ENCODE results near the gene WASF2.
"Not testable (repeated sequence)": the region's sequence is repeated elsewhere in the genome, so short reads cannot be mapped to it uniquely, and the experiment has no call there.

Gene WASF2

DNA sequence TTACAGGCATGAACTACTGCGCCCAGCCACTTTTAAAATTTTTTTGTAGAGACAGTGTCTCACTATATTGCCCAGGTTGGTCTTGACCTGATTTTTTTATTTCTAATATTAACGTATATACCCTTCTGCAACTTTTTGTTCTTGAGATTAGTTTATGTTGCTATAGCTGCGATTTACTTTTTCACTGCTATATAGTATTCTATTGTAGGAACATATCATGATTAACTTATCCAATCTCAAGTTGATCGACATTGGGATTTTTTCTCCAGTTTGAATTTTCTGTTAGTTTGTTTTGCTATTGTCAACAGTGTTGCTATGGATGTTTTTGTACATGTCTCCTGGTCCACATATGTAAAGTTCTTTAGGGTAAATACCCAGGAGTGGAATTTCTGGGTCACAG lies 35.4 kb downstream of the WASF2 start:
- DNase-seq (ENCODE audit: low spot score) = no peak

- DNase-seq (ENCODE audit: low spot score) = no peak
These were observed 38.6 kb downstream of the WASF2 start for GRCh38 chr1:27451343-27451742.

GRCh38 chr1:27448982-27449381 lies 41.0 kb downstream of the WASF2 start:
- DNase-seq (ENCODE audit: low spot score) = no peak

- DNase-seq (ENCODE audit: low spot score) = no peak
These were observed 42.1 kb downstream of the WASF2 start for GRCh38 chr1:27447883-27448282.

DNA sequence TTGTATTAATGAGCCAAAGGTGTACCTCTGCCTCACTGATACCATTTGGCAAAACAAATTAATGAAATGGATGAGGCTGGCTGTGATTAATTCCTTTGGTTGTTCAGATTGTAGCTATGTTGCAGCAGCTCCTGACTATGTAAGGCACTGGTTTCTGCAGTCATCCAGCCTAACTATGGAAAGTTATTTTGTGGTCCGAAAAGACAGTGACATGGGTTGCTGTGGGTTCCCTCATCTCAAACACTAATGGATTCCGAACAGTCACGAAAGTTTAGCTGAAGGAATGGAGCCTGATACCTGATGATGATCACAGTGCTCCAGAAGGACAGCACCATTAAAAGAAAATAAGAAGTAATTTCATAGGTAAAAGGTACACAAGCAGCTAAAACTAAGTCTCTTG lies 42.6 kb downstream of the WASF2 start:
- no peak for DNase-seq (ENCODE audit: low spot score)

DNA sequence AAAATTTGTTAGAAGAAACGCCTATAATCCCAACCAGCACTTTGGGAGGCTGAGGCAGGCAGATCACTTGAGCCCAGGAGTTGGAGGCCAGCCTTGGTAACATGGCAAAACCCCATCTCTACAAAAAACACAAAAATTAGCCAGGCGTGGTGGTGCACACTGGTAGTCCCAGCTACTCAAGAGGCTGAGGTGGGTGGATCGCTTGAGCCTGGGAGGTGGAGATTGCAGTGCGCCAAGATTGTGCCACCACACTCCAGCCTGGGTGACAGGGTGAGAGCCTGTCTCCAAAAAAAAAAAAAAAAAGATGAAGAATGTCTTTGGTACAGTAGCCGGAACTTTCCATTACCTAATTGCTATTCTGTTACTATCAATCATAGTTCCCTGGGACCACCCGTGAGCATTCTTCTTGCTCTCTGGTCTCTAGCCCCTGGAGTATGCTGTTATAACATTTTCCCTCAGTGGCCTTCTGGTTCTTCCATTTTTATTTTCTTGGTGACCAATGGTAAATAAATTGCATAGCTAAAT lies 43.4 kb downstream of the WASF2 start:
- DNase-seq (ENCODE audit: low spot score) = no peak

DNA sequence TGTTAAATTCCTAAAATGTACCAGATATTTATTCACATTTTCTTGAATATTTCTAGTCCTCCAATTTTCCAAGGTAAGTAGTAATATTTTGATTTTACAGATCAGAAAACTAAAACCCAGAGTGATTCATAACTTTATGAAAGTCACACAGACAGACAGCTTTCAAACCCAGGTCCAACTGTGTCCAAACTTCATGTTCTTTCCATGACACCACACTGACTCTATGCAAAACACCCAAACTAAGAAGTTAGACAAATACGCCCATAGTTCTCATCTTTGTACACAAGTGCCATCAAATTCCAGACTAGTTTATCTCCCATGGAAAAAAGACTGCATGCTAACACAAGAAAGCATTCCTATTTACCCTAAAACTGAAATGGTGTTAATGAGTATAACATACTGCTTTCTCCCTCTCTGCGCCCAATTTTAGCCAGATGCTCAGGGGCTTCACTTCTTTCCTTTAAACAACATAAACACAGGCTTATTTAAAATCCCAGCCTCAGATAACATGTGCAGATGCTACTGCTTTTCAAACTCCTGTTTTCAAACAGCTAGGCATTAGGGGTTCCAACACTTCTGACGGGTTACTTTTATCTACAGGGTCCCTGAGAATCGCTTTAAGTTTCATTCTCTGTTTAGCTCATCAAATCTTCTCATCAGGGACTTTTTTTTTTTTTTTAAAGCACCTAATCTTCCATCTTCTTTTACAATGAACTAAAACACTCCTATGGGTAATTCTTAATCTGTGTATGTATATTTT lies 44.6 kb downstream of the WASF2 start:
- DNase-seq (ENCODE audit: low spot score) = peak; percentile 38

DNA sequence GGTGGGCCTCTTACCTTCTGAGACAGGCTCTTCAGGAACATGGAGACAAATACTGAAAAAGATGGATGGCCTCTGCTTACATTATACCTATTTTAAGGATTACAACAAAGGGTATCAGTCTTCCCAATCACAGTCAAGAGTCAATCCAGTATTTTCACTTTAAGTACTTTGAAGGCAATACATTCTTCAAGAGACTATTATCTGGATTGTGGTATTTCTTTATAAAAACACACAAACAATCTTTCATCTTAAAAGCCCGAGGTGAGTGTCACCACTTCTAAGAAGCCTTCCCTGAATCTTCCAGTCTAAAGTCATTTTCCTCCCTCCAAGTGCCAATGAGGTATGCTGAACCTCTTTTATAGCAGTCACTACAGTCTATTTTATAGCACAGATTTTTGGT lies 45.3 kb downstream of the WASF2 start:
- DNase-seq (ENCODE audit: low spot score) = no peak

DNA sequence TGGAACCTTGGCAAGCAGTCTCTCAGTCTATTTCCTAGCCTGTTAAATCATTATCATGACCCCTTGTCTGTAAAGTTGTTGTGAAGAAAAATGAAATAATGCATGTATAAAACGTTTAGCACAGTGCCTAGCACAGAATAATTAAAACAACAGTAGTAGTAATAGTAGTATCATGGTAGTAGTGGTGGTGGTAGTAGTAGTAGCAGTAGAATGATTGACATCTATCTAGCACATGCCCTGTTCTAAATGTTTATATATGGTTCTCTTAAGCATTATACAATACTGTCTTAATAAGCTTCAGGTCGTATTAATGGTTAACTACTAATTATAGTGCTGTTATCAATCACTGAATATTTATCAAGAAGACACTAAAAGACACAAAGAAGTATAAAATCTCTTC lies 50.8 kb downstream of the WASF2 start:
- DNase-seq (ENCODE audit: low spot score) = no peak

DNA sequence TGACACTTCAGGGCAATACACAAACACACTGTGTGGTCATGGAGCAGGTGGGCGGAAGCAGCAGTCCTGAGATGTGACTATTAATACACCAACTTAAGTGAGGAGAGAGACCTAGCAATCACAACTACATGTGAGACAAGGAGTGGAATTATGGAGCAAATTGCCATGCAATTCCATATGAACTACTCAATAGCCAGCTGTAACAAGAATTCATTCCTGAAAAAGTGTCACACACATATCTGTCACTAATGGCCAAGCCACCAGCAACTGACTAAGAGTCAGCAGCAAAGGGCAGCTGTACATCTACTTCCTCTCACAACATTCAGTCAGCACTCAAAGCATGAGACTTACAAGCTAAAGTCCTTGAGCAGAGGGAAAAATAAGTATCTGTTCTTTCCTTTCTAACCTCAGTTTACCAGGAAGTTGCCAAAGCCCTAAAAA lies 51.3 kb downstream of the WASF2 start:
- DNase-seq (ENCODE audit: low spot score) = no peak

DNA sequence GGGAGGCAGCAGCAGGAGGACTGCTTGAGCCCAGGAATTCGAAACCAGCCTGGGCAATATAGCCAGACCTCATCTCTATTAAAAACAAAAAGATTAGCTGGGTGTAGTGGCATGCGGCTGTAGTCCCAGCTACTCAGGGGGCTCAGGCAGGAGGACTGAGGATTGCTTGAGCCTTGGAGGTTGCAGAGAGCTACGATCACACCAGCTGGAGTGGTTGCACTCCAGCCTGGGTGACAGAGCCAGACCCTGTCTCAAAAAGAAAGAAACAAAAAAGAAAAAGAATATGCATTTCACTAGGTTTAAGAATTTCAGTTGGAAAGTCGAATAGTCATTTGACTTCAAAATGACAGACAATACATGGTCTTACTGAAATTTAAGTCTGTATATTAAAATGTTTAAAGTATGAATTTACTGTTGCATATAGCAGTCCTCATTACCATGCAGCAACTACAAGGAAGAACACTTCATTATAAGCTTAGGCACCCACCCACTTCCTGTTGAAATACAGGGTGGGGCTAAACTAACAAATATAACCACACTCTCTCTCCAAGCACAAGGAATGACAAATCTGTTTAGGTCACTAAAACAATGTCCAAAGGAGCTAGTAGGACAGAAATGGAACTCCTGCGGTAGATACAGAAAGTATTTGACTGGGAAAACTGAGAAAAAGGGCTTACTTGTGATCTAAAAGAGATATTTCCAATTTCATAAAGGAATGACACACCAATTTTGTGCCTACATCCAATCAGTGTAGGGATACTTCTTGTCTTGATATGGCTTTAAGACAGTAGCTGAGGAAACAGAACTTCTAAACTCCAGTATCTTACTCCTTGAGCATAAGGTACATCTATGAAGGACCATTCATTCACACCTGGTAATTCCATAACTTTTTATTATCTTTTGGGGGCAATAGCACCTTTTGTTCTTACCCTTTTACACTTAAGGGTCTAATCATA lies 53.5 kb downstream of the WASF2 start:
- peak; percentile 35 for DNase-seq (ENCODE audit: low spot score)

GRCh38 chr1:27435566-27436203 lies 54.3 kb downstream of the WASF2 start:
- peak; percentile 80 for DNase-seq (ENCODE audit: low spot score)

DNA sequence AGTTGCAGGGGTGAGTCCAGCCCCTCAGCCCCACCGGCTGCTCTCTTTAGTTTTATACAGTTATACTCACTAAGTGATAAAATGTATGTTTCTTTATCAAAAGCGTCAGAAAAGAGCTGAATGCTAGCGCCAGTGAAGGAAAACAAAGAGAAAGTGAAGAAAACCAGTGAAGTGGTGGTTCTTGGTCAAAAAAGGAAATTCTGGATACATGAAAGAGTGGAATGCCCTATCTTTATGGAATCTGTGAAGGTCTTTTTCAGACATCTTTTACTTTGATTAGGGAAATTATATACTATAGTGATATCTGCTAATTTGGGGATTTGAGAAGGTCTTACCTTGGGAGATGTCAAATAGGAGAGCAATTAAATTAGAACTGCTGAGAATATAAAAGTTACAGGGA lies 56.3 kb downstream of the WASF2 start:
- DNase-seq (ENCODE audit: low spot score) = no peak

DNA sequence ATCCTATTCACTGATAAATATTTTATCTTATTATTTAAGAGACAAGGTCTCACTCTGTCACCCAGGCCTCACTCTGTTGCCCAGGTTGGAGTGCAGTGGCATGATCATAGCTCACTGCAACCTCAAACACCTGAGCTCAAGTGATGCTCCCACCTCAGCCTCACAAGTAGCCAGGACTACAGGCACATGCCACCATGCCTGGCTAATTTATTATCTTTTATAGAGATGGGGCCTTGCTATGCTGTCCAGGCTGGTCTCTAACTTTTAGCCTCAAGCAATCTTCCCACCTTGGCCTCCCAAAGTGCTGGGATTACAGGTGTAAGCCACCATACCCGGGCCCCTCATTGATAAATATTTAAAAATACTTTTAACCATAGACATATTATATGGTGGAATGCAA lies 57.2 kb downstream of the WASF2 start:
- not testable (repeated sequence) for DNase-seq (ENCODE audit: low spot score)

- DNase-seq (ENCODE audit: low spot score) = no peak
These were observed 58.4 kb downstream of the WASF2 start for GRCh38 chr1:27431601-27431940.

- peak; percentile 40 for DNase-seq (ENCODE audit: low spot score)
These were observed 58.9 kb downstream of the WASF2 start for GRCh38 chr1:27430903-27431600.

GRCh38 chr1:27429029-27429425 lies 60.9 kb downstream of the WASF2 start:
- no peak for DNase-seq (ENCODE audit: low spot score)

DNA sequence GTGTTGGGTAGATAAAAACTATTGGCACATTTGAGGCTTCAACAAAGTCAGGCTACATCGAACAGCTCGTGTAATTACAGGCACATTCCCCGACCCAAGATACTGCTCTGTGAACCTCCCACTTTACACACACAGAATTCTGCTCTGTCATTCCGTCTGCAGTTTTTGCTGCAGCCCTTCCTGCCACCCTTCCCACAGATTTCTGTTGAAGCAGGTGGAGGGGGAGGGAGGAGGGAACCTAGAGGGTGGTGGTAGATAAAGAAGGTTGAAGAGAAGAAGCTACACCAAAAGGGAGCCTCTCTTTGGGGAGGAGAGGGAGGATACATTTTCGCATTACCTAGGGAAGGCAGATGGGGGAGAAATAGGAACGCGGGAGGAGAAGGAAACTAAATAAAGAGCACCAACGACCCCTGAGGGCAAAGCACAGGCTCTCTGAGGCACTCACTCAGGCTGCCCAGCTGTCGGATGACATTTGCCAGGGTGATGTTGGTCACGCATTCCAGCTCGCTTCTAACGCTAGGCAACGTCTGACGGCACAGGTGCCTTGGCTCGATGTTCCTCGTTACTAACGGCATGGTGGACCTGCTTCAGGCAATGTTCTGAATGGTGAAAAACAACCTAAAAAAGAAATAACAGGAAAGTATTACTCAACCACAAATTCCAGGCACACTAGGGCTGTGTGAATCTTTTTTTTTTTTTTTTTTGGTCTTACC lies 61.5 kb downstream of the WASF2 start:
- no peak for DNase-seq (ENCODE audit: low spot score)

DNA sequence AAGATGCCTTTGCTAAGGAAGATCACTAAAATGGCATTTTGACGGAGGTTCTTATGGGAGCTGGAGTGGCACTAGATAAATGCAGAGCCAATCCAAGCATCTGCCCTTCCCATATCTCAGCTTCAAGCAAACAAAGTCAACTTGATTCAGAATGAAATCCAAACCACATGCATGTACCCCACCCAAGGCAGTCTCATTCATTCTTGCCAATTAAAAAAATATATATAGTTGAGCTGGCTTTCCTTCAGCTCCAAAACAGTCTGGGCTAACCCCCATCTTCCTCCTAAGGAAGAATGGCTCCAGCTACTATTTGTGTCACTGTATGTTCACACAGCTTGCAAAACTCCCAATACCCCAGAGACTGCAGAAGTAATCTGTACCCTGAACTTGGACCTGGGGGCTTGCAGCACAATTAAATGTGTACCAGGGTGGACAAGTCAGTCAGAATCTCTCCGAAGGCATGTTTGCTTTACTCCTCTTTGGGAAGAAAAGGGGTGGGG lies 62.1 kb downstream of the WASF2 start:
- no peak for DNase-seq (ENCODE audit: low spot score)

DNA sequence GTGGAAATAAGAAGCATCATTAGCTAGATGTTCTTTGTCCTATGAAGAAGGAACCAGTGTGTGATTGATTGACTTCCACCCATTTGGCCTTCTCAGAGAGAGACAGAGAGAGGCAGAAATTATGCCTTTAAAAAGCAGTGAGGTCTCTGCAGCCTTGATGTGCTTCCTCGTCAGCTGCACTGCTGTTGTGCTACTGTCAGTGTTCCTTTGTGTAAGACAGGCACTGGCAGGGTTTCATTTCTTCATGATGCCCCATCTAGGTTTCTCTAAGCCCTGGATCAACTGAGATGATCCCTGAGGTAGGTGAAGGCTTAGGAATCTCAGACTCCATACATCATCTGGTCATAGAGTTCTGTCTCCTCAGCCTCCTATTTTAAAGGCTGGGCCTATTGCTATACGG lies 62.6 kb downstream of the WASF2 start:
- peak; percentile 51 for DNase-seq (ENCODE audit: low spot score)

DNA sequence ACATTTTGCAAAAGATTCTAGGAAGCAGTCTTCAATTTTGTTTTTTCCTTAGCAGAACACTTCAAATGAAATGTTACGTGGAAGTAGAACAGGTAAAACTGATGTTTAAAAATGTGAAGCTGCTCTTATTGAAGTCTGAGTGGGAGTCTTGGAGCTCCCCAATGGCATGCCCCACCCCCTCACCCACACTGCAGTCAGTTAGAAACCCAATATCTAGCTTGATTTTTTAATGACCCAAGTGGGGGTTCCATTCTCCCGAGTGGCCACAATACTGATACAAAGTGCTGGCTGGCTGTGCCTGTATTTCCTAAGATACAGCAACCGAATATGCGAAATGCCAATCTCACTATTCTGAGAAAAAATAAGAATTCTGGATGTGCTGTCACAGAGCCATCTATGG lies 66.3 kb downstream of the WASF2 start:
- no peak for DNase-seq (ENCODE audit: low spot score)

Measured in germinal center (tissue), 1 donor.